ENCODE measurements around the gene GNAQ.

- TF ChIP-seq CTCF (IDR thresholded peaks at IDR 0.05) (no peak), CEBPB (IDR thresholded peaks at IDR 0.05) (no peak)
These were observed 9.9 kb downstream of the GNAQ start for GRCh38 chr9:78021697-78022096.
